Measurements from ENCODE around the gene KCNE1. TPM values are rescaled to one million over a fixed set of nuclear protein-coding genes. Genes with fewer than 3 reads are reported as not detected.
"Not testable (repeated sequence)": the region's sequence is repeated elsewhere in the genome, so short reads cannot be mapped to it uniquely, and the experiment has no call there.

Gene KCNE1
- total and polyA plus RNA-seq, 5 experiments from 2014 or later = 0.19 to 0.23 TPM; not detected in 3

DNA sequence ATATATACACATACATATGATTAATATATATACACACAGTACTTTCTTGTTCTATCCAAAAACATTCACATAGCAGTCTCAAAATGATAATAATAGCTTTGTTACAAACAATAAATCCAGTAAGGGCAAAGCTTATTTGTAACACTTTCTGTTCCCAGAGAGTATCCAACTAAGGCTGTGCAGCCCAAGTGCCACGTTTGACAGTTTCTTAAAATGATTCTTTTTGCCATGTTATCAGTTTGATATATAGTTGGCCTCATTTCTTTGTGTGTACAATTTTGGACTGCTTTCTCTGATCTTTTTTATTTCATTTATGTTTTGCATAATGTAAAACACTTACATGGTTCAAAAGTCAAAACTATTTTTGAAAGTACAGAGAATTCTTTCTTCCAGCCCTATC lies 11.8 kb downstream of the KCNE1 start:
- Mint-ChIP-seq H3K4me3 (no peak overlapping the region), H3K27me3 (peaks cover 0 to 42% (median 20%) of the 10 kb centered on the region in 5 donors), H3K4me1 (peaks cover 0 to 2% (median 0%) of the 10 kb centered on the region in 4 donors), H3K9me3 (peaks cover 20 to 44% (median 36%) of the 10 kb centered on the region in 9 donors), H3K27ac (no peak overlapping the region), H3K36me3 (peaks cover 0 to 38% (median 11%) of the 10 kb centered on the region in 3 donors)
- ATAC-seq (no peak), DNase-seq (no peak)
- POLR2A ChIA-PET = no interaction called here

DNA sequence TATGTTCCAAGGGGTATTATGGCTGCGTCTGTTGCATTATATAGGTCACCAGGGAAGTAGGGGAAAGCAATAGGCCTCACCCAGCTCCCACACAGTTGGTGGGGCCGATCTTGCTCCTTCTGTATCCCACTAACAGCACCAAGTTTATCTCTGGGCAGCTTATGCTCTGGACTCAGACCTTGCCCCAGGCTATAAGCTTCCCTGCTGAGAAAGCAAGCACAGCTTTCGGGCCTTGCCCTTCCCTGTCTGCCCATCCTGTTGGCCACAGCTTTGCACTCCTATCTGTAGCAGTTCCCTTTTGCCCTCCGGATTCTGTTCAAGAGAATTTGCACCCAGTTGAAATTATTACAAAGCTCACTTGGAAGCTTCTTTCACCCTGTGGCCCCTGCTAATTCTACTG lies 12.9 kb downstream of the KCNE1 start:
- Mint-ChIP-seq H3K9me3 (peaks cover 20 to 44% (median 36%) of the 10 kb centered on the region in 9 donors), H3K27me3 (peaks cover 0 to 38% (median 20%) of the 10 kb centered on the region in 5 donors), H3K27ac (no peak overlapping the region), H3K36me3 (peaks cover 0 to 38% (median 11%) of the 10 kb centered on the region in 3 donors), H3K4me1 (peaks cover 0 to 2% (median 0%) of the 10 kb centered on the region in 4 donors), H3K4me3 (no peak overlapping the region)
- POLR2A ChIA-PET = no interaction called here
- no peak for ATAC-seq
- no peak for DNase-seq

DNA sequence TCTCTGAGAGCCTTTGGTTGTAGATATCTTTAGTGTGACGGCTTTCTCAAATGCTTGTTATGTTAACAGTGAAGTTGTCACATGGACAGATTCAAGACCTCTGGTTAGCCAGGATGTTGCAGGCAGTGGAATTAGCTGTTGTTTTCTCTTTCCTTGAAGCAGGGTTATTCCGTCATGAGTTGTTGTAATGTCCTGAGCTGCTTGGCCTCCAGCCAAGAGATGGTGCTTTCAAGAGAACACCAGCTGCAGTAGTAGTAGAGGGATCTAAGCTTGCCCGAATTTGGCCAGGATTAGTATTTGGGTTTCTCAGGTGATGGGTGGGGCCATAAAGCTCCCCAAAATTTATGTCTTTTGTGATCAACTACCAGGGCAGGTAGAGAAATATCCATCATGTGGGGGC lies 13.4 kb downstream of the KCNE1 start:
- no peak overlapping the region for H3K4me3 Mint-ChIP-seq
- no peak overlapping the region for H3K27ac Mint-ChIP-seq
- H3K36me3 Mint-ChIP-seq = peaks cover 0 to 38% (median 11%) of the 10 kb centered on the region in 3 donors
- H3K9me3 Mint-ChIP-seq = peaks cover 20 to 44% (median 36%) of the 10 kb centered on the region in 9 donors
- no peak for DNase-seq
- POLR2A ChIA-PET = no interaction called here
- peaks cover 0 to 34% (median 20%) of the 10 kb centered on the region in 5 donors for H3K27me3 Mint-ChIP-seq
- ATAC-seq = no peak
- no peaks in the 10 kb centered on the region for H3K4me1 Mint-ChIP-seq

- ATAC-seq, H3K9me3 Mint-ChIP-seq, H3K27ac Mint-ChIP-seq, H3K4me1 Mint-ChIP-seq, H3K27me3 Mint-ChIP-seq, H3K4me3 Mint-ChIP-seq, POLR2A ChIA-PET, DNase-seq, H3K36me3 Mint-ChIP-seq: not testable (repeated sequence)
These were observed 28.2 kb downstream of the KCNE1 start for GRCh38 chr21:34483854-34484253.

DNA sequence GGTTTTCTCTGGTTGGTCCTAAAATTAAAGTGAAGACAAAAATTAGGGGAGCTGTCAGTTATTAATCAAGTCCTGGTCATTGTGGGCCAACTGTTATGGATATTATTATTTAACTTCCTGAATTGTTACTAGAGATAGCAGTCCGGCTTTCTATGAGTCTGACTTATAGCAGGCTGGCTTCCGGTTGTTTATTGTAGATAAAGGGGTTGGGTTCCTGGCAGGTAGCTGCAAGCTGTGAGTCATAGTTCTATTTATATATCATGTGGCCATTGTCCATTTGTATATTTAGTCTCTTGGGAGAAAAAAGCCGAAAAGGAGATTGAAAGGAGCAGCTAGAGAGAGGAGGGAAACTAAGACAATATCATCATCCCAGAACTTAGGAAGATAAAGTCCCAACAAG lies 28.6 kb downstream of the KCNE1 start:
- POLR2A ChIA-PET, H3K4me1 Mint-ChIP-seq: not testable (repeated sequence)

GRCh38 chr21:34467333-34467732 lies 44.7 kb downstream of the KCNE1 start:
- H3K4me3 Mint-ChIP-seq, H3K9me3 Mint-ChIP-seq, H3K27ac Mint-ChIP-seq, H3K4me1 Mint-ChIP-seq, H3K36me3 Mint-ChIP-seq, ATAC-seq, DNase-seq, H3K27me3 Mint-ChIP-seq, POLR2A ChIA-PET: not testable (repeated sequence)

More for the DNA sequence above, 28.6 kb downstream of the KCNE1 start:
- H3K36me3 Mint-ChIP-seq, H3K27me3 Mint-ChIP-seq, DNase-seq, H3K9me3 Mint-ChIP-seq, ATAC-seq, H3K4me3 Mint-ChIP-seq, H3K27ac Mint-ChIP-seq: not testable (repeated sequence)

GRCh38 chr21:34459426-34459825 lies 52.6 kb downstream of the KCNE1 start:
- H3K27me3 Mint-ChIP-seq, H3K4me1 Mint-ChIP-seq, H3K9me3 Mint-ChIP-seq, DNase-seq, H3K4me3 Mint-ChIP-seq, POLR2A ChIA-PET, H3K36me3 Mint-ChIP-seq, H3K27ac Mint-ChIP-seq, ATAC-seq: not testable (repeated sequence)

DNA sequence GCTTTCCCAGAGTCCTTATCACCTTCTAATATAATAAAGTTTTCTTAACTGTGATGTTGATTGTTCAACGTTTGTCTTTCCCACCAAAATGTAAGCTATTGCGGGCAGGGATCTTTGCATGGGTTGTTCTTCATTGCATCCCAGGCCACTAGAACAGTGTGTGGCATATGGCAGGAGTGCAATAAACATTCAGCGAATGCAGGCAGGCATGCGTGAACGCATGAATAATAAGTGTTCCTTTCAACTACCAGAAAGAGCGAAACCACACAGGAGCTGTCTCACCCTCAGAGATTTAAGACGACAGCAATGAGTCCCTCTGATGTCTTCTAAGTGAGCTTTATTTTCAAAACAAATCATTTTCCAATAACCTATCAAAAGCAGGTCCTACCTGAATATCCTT lies 53.7 kb downstream of the KCNE1 start:
- H3K27ac Mint-ChIP-seq, H3K4me3 Mint-ChIP-seq, H3K4me1 Mint-ChIP-seq, DNase-seq, H3K9me3 Mint-ChIP-seq, H3K27me3 Mint-ChIP-seq, POLR2A ChIA-PET, ATAC-seq, H3K36me3 Mint-ChIP-seq: not testable (repeated sequence)

GRCh38 chr21:34456180-34456579 lies 55.8 kb downstream of the KCNE1 start:
- H3K9me3 Mint-ChIP-seq, ATAC-seq, H3K36me3 Mint-ChIP-seq, H3K27me3 Mint-ChIP-seq, DNase-seq, H3K4me1 Mint-ChIP-seq, POLR2A ChIA-PET, H3K4me3 Mint-ChIP-seq, H3K27ac Mint-ChIP-seq: not testable (repeated sequence)

- H3K27ac Mint-ChIP-seq, DNase-seq, ATAC-seq, H3K36me3 Mint-ChIP-seq, POLR2A ChIA-PET, H3K9me3 Mint-ChIP-seq, H3K4me1 Mint-ChIP-seq, H3K4me3 Mint-ChIP-seq, H3K27me3 Mint-ChIP-seq: not testable (repeated sequence)
These were observed 56.4 kb downstream of the KCNE1 start for GRCh38 chr21:34455628-34456027.

DNA sequence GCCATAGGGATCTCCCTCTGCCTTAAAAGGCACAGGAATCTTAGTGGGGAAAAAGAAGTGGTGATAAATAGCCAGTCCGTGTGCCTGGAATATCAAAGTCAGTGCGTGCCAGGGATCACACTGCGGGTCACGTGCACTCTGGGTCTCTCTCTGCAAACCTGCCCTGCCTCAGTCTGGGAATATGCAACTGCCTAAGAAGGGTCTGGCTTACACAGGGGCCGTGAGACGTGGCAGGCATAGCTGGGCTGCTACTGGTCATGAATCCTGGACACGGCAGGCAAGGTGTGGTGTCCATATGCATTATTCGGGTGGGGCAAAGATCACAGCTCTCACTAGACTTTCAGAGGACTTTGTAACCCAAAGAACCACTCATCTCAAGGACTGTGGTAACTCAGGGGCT lies 65.0 kb downstream of the KCNE1 start:
- ATAC-seq, H3K27ac Mint-ChIP-seq, H3K9me3 Mint-ChIP-seq, DNase-seq, H3K4me1 Mint-ChIP-seq, H3K27me3 Mint-ChIP-seq, H3K36me3 Mint-ChIP-seq, H3K4me3 Mint-ChIP-seq, POLR2A ChIA-PET: not testable (repeated sequence)

DNA sequence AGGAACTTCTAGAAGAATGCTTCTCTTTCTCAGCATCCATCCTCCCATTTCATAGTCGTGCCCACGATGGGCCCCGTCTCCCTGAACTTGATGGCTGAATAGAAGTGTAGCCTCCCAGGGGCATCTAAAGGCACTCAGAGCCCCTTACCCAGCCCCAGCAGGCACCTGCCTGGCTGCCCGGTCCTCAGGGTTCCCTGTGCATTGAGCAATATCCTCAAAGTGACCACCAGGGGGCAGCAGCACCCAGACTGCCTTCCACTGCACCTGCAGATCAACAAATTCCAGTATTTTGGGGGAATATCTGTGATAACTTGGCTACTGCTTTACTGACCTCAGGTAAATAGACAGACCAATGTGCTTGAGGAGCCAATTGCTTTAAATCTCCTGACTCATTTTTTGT lies 68.5 kb downstream of the KCNE1 start:
- H3K36me3 Mint-ChIP-seq, H3K27ac Mint-ChIP-seq, DNase-seq, H3K27me3 Mint-ChIP-seq, H3K4me3 Mint-ChIP-seq, POLR2A ChIA-PET, H3K4me1 Mint-ChIP-seq, H3K9me3 Mint-ChIP-seq: not testable (repeated sequence)
- ATAC-seq = peak in 1 of 2 donors; percentile 66

DNA sequence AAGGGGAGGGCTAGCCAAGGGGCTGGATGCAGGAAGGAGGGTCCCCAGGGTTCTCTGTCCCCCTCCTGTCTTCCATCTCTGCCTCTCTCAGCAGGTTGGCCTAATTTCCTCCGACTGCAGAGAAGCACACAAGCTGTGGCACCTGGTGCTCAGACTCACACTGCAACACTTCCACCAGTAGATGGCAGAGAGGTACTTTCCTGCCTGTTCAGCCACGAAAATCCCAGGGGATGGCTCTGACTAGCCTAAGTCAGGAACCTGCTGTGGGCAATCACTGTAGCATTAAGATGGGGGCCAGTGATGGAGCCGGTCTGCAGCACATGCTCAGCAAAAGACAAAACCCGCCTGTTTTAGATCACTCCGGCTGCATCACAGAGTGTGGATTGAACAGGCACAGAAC lies 82.3 kb downstream of the KCNE1 start:
- DNase-seq, POLR2A ChIA-PET, H3K27me3 Mint-ChIP-seq, H3K4me1 Mint-ChIP-seq, H3K9me3 Mint-ChIP-seq, H3K4me3 Mint-ChIP-seq, ATAC-seq, H3K36me3 Mint-ChIP-seq, H3K27ac Mint-ChIP-seq: not testable (repeated sequence)

DNA sequence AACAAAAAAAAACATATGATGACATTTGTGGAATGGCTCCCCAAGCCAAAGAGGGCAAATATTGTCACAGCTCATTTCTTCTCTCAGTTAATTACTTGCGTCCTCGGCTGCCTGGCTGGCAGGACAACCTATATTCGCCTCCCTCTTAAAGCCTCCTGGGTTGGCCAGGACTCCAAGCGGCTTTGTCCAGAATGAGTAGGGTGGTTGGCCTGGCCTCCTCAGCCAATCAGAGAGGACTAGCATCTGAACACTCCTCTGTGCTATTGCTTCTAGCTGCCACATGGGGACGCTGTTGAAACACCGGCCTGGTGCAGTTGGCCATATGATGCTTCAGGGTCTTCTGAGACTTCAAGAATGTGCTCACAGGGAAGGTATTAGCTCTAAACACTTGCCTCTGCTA lies 83.6 kb downstream of the KCNE1 start:
- ATAC-seq, H3K9me3 Mint-ChIP-seq, H3K4me1 Mint-ChIP-seq, H3K27ac Mint-ChIP-seq, H3K27me3 Mint-ChIP-seq, H3K4me3 Mint-ChIP-seq, DNase-seq, H3K36me3 Mint-ChIP-seq, POLR2A ChIA-PET: not testable (repeated sequence)
